HCT116 (cell line): ENCODE results near the gene LRRC7. TPM values are rescaled to one million over a fixed set of nuclear protein-coding genes. Genes with fewer than 3 reads are reported as not detected.

ENCODE experiments used
- ATAC-seq: fragments of 200-7000 bp; cut with Tn5 transposase; 2 replicates; pipeline ENCODE4 v1.9.1; 2020; ENCODE audit warnings: mild to moderate bottlenecking, moderate library complexity
- BruUV-seq: library from RNA; stranded (reverse); fragments of 400-500 nt; replicated peaks from 2 replicates; lab custom pipeline; 2021; lab: Mats Ljungman, UMichigan
- CTCF ChIA-PET: fragments of 300-600 bp; sonication (Branson Sonifier 250); formaldehyde crosslinking; loops from one replicate; lab custom pipeline; 2021; ENCODE audit warnings: antibody characterized with exemption; lab: Charles Lee
- POLR2A ChIA-PET: fragments of 300-600, 350-600 bp; sonication (Branson Sonifier 250); formaldehyde crosslinking; loops from one replicate; lab custom pipeline; 2021; ENCODE audit warnings: antibody characterized with exemption; lab: Charles Lee
- RAD21 ChIA-PET, 2 experiments: fragments of 300-600 bp; sonication (Branson Sonifier 250); formaldehyde crosslinking; loops; one replicate each; lab custom pipeline; 2023; ENCODE audit warnings: low total read pairs in 2 of 2; ENCODE audit not compliant: uncharacterized antibody in 2 of 2, unreplicated experiment in 2 of 2, low non-redundant PET in 1 of 2; lab: Charles Lee
- DNase-seq: peaks from one replicate; pipeline ENCODE4 v3.0.0-alpha.2; 2010; ENCODE audit warnings: low read depth, low spot score
- H2AFZ ChIP-seq: fragments of 200-600 bp; shearing (Covaris generic), sonication (generic); 2 replicates; pipeline ENCODE4 v1.6.1; 2017; ENCODE audit warnings: low read depth, mixed run types, mixed read lengths, antibody characterized with exemption, low read length; ENCODE audit not compliant: poor library complexity, severe bottlenecking
- H3K27ac ChIP-seq: 2 replicates; pipeline ENCODE4 v1.5.1; 2012; ENCODE audit warnings: low read depth, low read length
- H3K27me3 ChIP-seq: fragments of 200-600 bp; sonication (generic); 2 replicates; pipeline ENCODE4 v1.6.1; 2016; ENCODE audit warnings: mixed run types, low read length, mixed read lengths; ENCODE audit not compliant: insufficient read depth
- H3K36me3 ChIP-seq, 2 experiments: fragments of 200-500 bp in 1 of 2; fragments of 200-600 bp in 1 of 2; sonication (Bioruptor generic) in 1 of 2; sonication (generic) in 1 of 2; 2 replicates each; pipeline versions ENCODE4 v1.5.1 to v1.6.1; 2014 to 2016; ENCODE audit warnings: low read length in 2 of 2, inconsistent platforms in 1 of 2, mixed read lengths in 1 of 2, mixed run types in 1 of 2; ENCODE audit not compliant: insufficient read depth in 2 of 2, control insufficient read depth in 1 of 2
- H3K4me1 ChIP-seq, 2 experiments: fragments of 200-600 bp in 1 of 2; sonication (generic) in 1 of 2; 2 replicates each; pipeline versions ENCODE4 v1.5.1 to v1.6.1; 2012 to 2017; ENCODE audit warnings: low read length in 2 of 2, inconsistent platforms in 1 of 2, mild to moderate bottlenecking in 1 of 2, mixed read lengths in 1 of 2, mixed run types in 1 of 2, moderate library complexity in 1 of 2; ENCODE audit not compliant: insufficient read depth in 2 of 2, control insufficient read depth in 1 of 2
- H3K4me2 ChIP-seq: fragments of 200-600 bp; sonication (generic); 2 replicates; pipeline ENCODE4 v1.6.1; 2017; ENCODE audit warnings: mixed run types, low read length, mixed read lengths
- H3K4me3 ChIP-seq, 2 experiments: fragments of 200-600 bp in 1 of 2; sonication (generic) in 1 of 2; replicated peaks in 1 of 2; 2 replicates each; pipeline ENCODE4 v1.5.1; 2011 to 2016; ENCODE audit warnings: low read length in 2 of 2, control low read depth in 1 of 2, low read depth in 1 of 2, mild to moderate bottlenecking in 1 of 2, mixed read lengths in 1 of 2, mixed run types in 1 of 2
- H3K79me2 ChIP-seq: fragments of 200-600 bp; sonication (generic); 2 replicates; pipeline ENCODE4 v1.6.1; 2017; ENCODE audit warnings: mild to moderate bottlenecking, mixed run types, low read length, moderate library complexity, mixed read lengths; ENCODE audit not compliant: insufficient read depth
- H3K9ac ChIP-seq: fragments of 200-600 bp; sonication (generic); 2 replicates; pipeline ENCODE4 v1.6.1; 2016; ENCODE audit warnings: low read length, mixed read lengths
- H3K9me2 ChIP-seq: fragments of 200-600 bp; sonication (generic), shearing (Covaris generic); 2 replicates; pipeline ENCODE4 v1.6.1; 2017; ENCODE audit warnings: mixed run types, mild to moderate bottlenecking, moderate library complexity; ENCODE audit not compliant: insufficient read depth
- H3K9me3 ChIP-seq, 2 experiments: fragments of 200-500 bp in 1 of 2; fragments of 200-600 bp in 1 of 2; sonication (Bioruptor generic) in 1 of 2; sonication (generic) in 1 of 2; 2 replicates each; pipeline ENCODE4 v1.6.1; 2014 to 2017; ENCODE audit warnings: low read length in 2 of 2, mixed read lengths in 2 of 2, inconsistent platforms in 1 of 2, low read depth in 1 of 2, mild to moderate bottlenecking in 1 of 2, mixed run types in 1 of 2, moderate library complexity in 1 of 2; ENCODE audit not compliant: control insufficient read depth in 1 of 2, insufficient read depth in 1 of 2
- H4K20me1 ChIP-seq: fragments of 200-600 bp; sonication (generic), shearing (Covaris generic); 2 replicates; pipeline ENCODE4 v1.6.1; 2017; ENCODE audit warnings: mixed run types, mild to moderate bottlenecking, moderate library complexity; ENCODE audit not compliant: insufficient read depth
- CBX3 ChIP-seq: IDR thresholded peaks from 2 replicates; pipeline ENCODE4 v1.6.1; 2012; ENCODE audit warnings: low read depth
- EGR1 ChIP-seq: IDR thresholded peaks from 2 replicates; pipeline ENCODE4 v1.6.1; 2012; ENCODE audit warnings: low read depth
- EZH2phosphoT487 ChIP-seq: fragments of 200-600 bp; IDR thresholded peaks from 2 replicates; pipeline ENCODE4 v1.6.1; 2018; ENCODE audit warnings: antibody characterized with exemption, borderline replicate concordance
- FOSL1 ChIP-seq: IDR thresholded peaks from 2 replicates; pipeline ENCODE4 v1.6.1; 2012; ENCODE audit warnings: low read depth
- JUND ChIP-seq: IDR thresholded peaks from 2 replicates; pipeline ENCODE4 v1.6.1; 2012
- SP1 ChIP-seq: IDR thresholded peaks from 2 replicates; pipeline ENCODE4 v1.6.1; 2012; ENCODE audit warnings: low read depth
- YY1 ChIP-seq: IDR thresholded peaks from 2 replicates; pipeline ENCODE4 v1.6.1; 2011; ENCODE audit warnings: low read length, low read depth, moderate library complexity, mild to moderate bottlenecking; ENCODE audit not compliant: insufficient replicate concordance; ENCODE audit errors: extremely low read depth
- intact Hi-C: fragments of 100-400 bp; cut with micrococcal nuclease; formaldehyde crosslinking; loops from 2 replicates; pipeline ENCODE4 v1.10.0; 2022
- total RNA-seq: library from RNA; stranded (reverse); gene quantifications from one replicate; pipeline ENCODE4 v1.2.1, GENCODE V29; 2021; ENCODE audit not compliant: unreplicated experiment
- TF ChIP-seq, protein P1 (sequence below): IDR thresholded peaks from 2 replicates; pipeline ENCODE4 v1.6.1; 2012; ENCODE audit warnings: low read depth
- TF ChIP-seq, protein P2 (sequence below): IDR thresholded peaks from 2 replicates; pipeline ENCODE4 v1.6.1; 2012

The LRRC7 gene
- total RNA-seq, 1 experiment from 2014 or later = not detected

DNA sequence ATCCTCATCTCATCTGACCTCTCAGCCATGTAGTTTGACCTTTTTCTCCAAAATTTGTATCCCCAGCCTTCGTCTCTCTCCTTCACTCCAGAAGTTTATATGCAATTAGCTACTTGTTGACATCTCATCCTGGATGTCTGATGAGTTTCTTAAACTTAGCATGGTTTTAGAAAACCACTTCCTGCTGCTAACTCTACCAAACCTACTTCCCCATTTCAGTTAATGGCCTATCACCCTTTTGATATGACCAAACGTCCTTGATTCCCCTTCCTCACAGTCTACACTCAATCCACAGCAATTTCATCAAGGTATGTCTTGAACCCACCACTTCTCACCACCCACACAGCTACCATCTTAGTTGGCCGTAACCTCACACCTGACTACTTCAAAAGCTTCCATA is 515.8 kb downstream of the LRRC7 start:
- H3K9me2 ChIP-seq = no peaks in the 10 kb centered on the region

More for the DNA sequence above, 515.8 kb downstream of the LRRC7 start:
- Histone ChIP-seq H2AFZ (no peak overlapping the region), H3K36me3 (no peaks in the 10 kb centered on the region), H3K9me3 (no peaks in the 10 kb centered on the region), H3K4me2 (no peak overlapping the region), H3K4me1 (no peaks in the 10 kb centered on the region), H4K20me1 (no peaks in the 10 kb centered on the region), H3K27ac (no peak overlapping the region), H3K9ac (no peak overlapping the region), H3K79me2 (no peaks in the 10 kb centered on the region)
- intact Hi-C loops = no loop called here
- no TSS peak for BruUV-seq
- RAD21 ChIA-PET = no interaction called here
- DNase-seq = no peak
- POLR2A ChIA-PET = no interaction called here
- CTCF ChIA-PET = no interaction called here
- no peak for ATAC-seq
- TF ChIP-seq YY1 (no peak), SP1 (no peak), FOSL1 (no peak), EZH2phosphoT487 (no peak), JUND (no peak), CBX3 (no peak), EGR1 (no peak)
- TF ChIP-seq, protein P1, sequence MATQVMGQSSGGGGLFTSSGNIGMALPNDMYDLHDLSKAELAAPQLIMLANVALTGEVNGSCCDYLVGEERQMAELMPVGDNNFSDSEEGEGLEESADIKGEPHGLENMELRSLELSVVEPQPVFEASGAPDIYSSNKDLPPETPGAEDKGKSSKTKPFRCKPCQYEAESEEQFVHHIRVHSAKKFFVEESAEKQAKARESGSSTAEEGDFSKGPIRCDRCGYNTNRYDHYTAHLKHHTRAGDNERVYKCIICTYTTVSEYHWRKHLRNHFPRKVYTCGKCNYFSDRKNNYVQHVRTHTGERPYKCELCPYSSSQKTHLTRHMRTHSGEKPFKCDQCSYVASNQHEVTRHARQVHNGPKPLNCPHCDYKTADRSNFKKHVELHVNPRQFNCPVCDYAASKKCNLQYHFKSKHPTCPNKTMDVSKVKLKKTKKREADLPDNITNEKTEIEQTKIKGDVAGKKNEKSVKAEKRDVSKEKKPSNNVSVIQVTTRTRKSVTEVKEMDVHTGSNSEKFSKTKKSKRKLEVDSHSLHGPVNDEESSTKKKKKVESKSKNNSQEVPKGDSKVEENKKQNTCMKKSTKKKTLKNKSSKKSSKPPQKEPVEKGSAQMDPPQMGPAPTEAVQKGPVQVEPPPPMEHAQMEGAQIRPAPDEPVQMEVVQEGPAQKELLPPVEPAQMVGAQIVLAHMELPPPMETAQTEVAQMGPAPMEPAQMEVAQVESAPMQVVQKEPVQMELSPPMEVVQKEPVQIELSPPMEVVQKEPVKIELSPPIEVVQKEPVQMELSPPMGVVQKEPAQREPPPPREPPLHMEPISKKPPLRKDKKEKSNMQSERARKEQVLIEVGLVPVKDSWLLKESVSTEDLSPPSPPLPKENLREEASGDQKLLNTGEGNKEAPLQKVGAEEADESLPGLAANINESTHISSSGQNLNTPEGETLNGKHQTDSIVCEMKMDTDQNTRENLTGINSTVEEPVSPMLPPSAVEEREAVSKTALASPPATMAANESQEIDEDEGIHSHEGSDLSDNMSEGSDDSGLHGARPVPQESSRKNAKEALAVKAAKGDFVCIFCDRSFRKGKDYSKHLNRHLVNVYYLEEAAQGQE = no peak
- TF ChIP-seq, protein P2, sequence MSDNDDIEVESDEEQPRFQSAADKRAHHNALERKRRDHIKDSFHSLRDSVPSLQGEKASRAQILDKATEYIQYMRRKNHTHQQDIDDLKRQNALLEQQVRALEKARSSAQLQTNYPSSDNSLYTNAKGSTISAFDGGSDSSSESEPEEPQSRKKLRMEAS = no peak
- TF ChIP-seq, all 23 proteins: peak for 0
- Histone ChIP-seq H3K27me3 (peaks cover 20% of the 10 kb centered on the region), H3K4me3 (no peak overlapping the region)
